Spinal cord (tissue), 10 donors: ENCODE measurements around the gene GRIK4. TPM values are rescaled to one million over a fixed set of nuclear protein-coding genes. Genes with fewer than 3 reads are reported as not detected.

Source experiments
- DNase-seq, 6 donors: peaks; one replicate each; pipeline versions ENCODE4 v3.0.0 to v3.0.0-alpha.2; 2013 to 2015; ENCODE audit warnings: low spot score in 6 of 6, low read depth in 4 of 6
- H3K27ac ChIP-seq: one replicate; pipeline ENCODE4 v1.5.1; 2013; ENCODE audit warnings: low read depth, low read length, control low read depth
- H3K27me3 ChIP-seq: one replicate; pipeline ENCODE4 v1.6.1; 2013; ENCODE audit warnings: low read length; ENCODE audit not compliant: control insufficient read depth, insufficient read depth
- H3K36me3 ChIP-seq: one replicate; pipeline ENCODE4 v1.6.1; 2013; ENCODE audit warnings: low read length; ENCODE audit not compliant: control insufficient read depth, insufficient read depth
- H3K4me1 ChIP-seq: one replicate; pipeline ENCODE4 v1.6.1; 2013; ENCODE audit warnings: low read length; ENCODE audit not compliant: control insufficient read depth, insufficient read depth
- H3K4me3 ChIP-seq: one replicate; pipeline ENCODE4 v1.5.1; 2013; ENCODE audit warnings: low read depth, low read length, control low read depth
- H3K9me3 ChIP-seq: one replicate; pipeline ENCODE4 v1.6.1; 2013; ENCODE audit warnings: low read length; ENCODE audit not compliant: control insufficient read depth, insufficient read depth
- WGBS: methylation state at CpG from one replicate; pipeline ENCODE4 v1.1.5; 2013; ENCODE audit warnings: missing lambda C conversion rate; ENCODE audit not compliant: insufficient coverage; 5-methylcytosine and 5-hydroxymethylcytosine counted together
- polyA plus RNA-seq, 2 donors: library from polyadenylated mRNA; unstranded; fragments of 120-200 nt; gene quantifications; one replicate each; pipeline ENCODE4 v1.2.1, GENCODE V29; 2013; ENCODE audit not compliant: insufficient read length in 2 of 2
- total RNA-seq, 2 donors: library from RNA; depleted of rRNA in 1 of 2; stranded (reverse); fragments of 120-200 nt in 1 of 2; fragments of >200 nt in 1 of 2; gene quantifications; one replicate each; pipeline versions ENCODE4 v1.2.3 to v1.2.4, GENCODE V29; 2013 to 2014
- donor health status: healthy.

GRIK4 gene
- total and polyA plus RNA-seq, 4 donors = 5.2 to 23.2 (median 12.3) TPM

- no peaks in the 10 kb centered on the region for H3K9me3 ChIP-seq
- 67% methylated on average over 3 of the region's 3 CpGs for WGBS
- H3K36me3 ChIP-seq = peaks cover 13% of the 10 kb centered on the region
- peaks cover 24% of the 10 kb centered on the region for H3K4me1 ChIP-seq
- DNase-seq = no peak
- H3K27me3 ChIP-seq = peaks cover 2% of the 10 kb centered on the region
- H3K4me3 ChIP-seq = no peak overlapping the region
- no peak overlapping the region for H3K27ac ChIP-seq
Observed at GRCh38 chr11:120522736-120523135, 11.2 kb downstream of the GRIK4 start.

DNA sequence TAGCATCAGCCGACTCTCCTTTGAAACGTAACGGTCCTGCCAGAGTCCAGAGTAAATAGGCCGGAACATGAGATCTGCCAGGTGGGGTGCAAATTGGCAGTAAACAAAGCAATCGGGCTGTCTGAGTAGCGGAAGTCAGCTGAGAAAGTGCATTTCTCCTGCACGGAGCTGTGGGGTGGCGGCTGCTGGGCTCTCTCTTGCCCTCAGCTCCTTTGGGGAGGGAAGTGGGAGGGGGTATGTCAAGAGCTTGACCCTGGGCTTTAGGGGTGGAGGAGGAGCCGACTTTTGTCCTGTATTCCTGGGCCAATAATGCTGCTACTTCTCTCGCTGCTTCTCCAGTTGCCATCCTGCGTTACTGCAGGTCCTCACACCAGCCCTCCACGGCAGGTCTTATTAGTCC lies 11.6 kb downstream of the GRIK4 start:
- WGBS = 39% methylated on average over 11 of the region's 12 CpGs
- peaks cover 24% of the 10 kb centered on the region for H3K4me1 ChIP-seq
- peaks cover 13% of the 10 kb centered on the region for H3K36me3 ChIP-seq
- no peak overlapping the region for H3K27ac ChIP-seq
- H3K9me3 ChIP-seq = no peaks in the 10 kb centered on the region
- peak in 1 of 6 donors; percentile 60 for DNase-seq
- no peaks in the 10 kb centered on the region for H3K27me3 ChIP-seq
- H3K4me3 ChIP-seq = no peak overlapping the region

DNA sequence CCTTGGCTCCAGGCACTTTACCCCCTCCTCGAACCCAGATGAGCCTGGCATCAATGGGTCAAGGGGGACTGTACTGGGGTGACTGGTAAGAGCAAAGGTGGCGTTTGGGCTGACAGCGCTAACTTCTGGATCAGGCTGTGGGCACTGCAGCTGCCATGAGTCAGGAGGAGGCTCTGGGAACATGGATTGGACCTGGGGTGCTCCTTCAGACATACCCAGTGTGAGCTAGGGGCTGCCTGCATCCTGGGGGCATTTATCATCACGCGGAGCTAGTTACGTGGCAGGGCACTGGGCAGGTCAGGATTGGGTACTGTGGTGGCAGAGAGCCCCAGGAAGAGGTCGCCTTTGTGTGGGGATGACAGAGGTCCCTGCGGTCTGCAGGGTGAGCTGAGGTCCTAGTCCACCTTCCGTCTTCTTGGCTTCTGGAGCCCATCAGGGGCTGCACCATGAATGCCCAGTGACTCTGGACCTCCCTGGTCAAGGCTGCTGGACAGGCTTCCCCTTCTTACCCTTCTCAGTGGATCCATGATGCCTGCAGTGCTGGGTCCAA lies 13.1 kb downstream of the GRIK4 start:
- H3K9me3 ChIP-seq = no peaks in the 10 kb centered on the region
- H3K27ac ChIP-seq = no peak overlapping the region
- H3K36me3 ChIP-seq = peaks cover 15% of the 10 kb centered on the region
- no peaks in the 10 kb centered on the region for H3K27me3 ChIP-seq
- no peak for DNase-seq
- WGBS = 99% methylated on average over 9 of the region's 9 CpGs
- no peak overlapping the region for H3K4me3 ChIP-seq
- H3K4me1 ChIP-seq = peaks cover 24% of the 10 kb centered on the region

DNA sequence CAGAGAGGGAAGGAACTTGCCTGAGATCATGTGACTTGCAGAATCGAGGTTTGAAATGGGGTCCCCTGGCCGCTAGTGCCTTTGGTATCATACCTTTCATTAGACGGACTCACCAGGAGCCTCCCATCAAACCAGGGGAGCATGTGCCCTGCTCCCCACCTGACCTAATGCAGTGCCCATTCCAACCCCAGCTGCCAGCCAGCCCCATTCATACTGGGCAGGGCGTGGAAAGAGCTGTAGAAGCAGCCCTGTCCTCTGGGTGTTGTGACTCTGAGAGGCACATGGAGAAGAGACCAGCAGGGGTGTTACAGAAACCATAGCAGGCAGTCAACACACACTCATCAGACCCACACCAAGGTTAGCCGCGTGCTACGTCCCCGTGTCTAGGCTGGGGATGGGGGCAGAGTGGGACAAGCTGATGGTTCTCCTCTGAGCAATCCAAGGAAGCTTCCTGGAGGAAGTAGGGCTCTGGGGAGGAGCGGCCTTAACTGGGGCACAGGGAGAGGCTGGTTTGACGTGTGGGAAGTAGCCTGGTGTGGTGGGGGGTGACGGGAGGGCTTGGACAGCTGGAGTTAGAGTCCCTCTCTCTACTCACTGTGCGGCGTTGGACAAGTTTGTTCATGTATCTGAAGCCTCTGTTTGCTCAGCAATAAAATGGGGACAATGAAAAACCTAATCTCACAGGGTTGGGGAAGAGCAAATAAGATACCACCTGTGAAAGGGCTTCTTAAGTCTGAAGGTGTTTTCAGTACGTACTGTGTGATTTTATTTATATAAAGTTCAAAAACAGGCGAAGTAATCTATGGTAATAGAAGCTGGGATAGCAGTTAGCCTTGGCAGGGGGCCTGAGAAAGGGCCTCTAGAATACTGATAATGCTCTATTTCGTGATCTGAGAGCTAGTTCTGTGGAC lies 14.0 kb downstream of the GRIK4 start:
- H3K36me3 ChIP-seq = peaks cover 10% of the 10 kb centered on the region
- H3K27me3 ChIP-seq = no peaks in the 10 kb centered on the region
- DNase-seq = no peak
- no peak overlapping the region for H3K27ac ChIP-seq
- WGBS = 85% methylated on average over 8 of the region's 16 CpGs
- H3K4me1 ChIP-seq = peaks cover 24% of the 10 kb centered on the region
- no peaks in the 10 kb centered on the region for H3K9me3 ChIP-seq
- no peak overlapping the region for H3K4me3 ChIP-seq

- Histone ChIP-seq H3K36me3 (peaks cover 10% of the 10 kb centered on the region), H3K4me1 (peaks cover 24% of the 10 kb centered on the region), H3K9me3 (no peaks in the 10 kb centered on the region), H3K4me3 (no peak overlapping the region), H3K27ac (no peak overlapping the region), H3K27me3 (no peaks in the 10 kb centered on the region)
- WGBS = 91% methylated on average over 3 of the region's 10 CpGs
- DNase-seq = no peak
Observed at GRCh38 chr11:120526241-120526640, 14.7 kb downstream of the GRIK4 start.

GRCh38 chr11:120527111-120527761 lies 15.7 kb downstream of the GRIK4 start:
- H3K27me3 ChIP-seq = no peaks in the 10 kb centered on the region
- no peaks in the 10 kb centered on the region for H3K9me3 ChIP-seq
- H3K36me3 ChIP-seq = peaks cover 12% of the 10 kb centered on the region
- H3K4me3 ChIP-seq = no peak overlapping the region
- 24% methylated on average over 14 of the region's 16 CpGs for WGBS
- H3K27ac ChIP-seq = no peak overlapping the region
- peaks cover 29% of the 10 kb centered on the region for H3K4me1 ChIP-seq
- peak in 2 of 6 donors; percentile 53 to 60 for DNase-seq

- Histone ChIP-seq H3K27me3 (no peaks in the 10 kb centered on the region), H3K27ac (no peak overlapping the region), H3K36me3 (peaks cover 12% of the 10 kb centered on the region), H3K9me3 (no peaks in the 10 kb centered on the region), H3K4me3 (no peak overlapping the region), H3K4me1 (peaks cover 25% of the 10 kb centered on the region)
- 93% methylated on average over 2 of the region's 4 CpGs for WGBS
- no peak for DNase-seq
Observed at GRCh38 chr11:120528749-120529148, 17.2 kb downstream of the GRIK4 start.

GRCh38 chr11:120529214-120529613 lies 17.7 kb downstream of the GRIK4 start:
- WGBS = 82% methylated on average over 7 of the region's 7 CpGs
- Histone ChIP-seq H3K4me3 (no peak overlapping the region), H3K9me3 (no peaks in the 10 kb centered on the region), H3K27me3 (no peaks in the 10 kb centered on the region), H3K36me3 (peaks cover 12% of the 10 kb centered on the region), H3K27ac (no peak overlapping the region), H3K4me1 (peaks cover 25% of the 10 kb centered on the region)
- no peak for DNase-seq

DNA sequence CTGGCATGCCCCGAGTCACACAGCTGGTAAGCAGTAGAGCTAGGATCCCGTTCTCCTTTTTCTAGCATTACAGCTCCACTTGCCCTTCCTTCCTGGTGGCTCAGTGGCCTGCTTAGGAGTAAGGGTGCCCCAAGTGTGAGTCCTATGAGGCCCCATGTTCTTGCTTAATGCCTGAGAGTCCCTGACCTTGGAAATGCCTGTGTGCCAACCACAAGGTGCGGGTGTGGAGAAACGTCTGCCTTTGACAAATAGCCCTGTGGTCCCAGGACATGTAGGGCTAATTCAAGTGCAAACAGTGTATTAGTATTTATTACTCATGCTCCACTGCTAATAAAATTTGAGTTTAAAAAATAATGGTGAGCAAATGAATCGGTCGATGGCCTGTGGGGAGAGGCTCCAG lies 18.4 kb downstream of the GRIK4 start:
- Histone ChIP-seq H3K9me3 (no peaks in the 10 kb centered on the region), H3K4me3 (no peak overlapping the region), H3K4me1 (peaks cover 25% of the 10 kb centered on the region), H3K27me3 (no peaks in the 10 kb centered on the region), H3K27ac (no peak overlapping the region), H3K36me3 (peaks cover 7% of the 10 kb centered on the region)
- 91% methylated on average over 3 of the region's 6 CpGs for WGBS
- DNase-seq = no peak
